GM21390 (cell line): Measurements from ENCODE around the gene PSMB11.
A peak's percentile ranks its signal among the peaks of the same experiment; 100 is the strongest.
"Not testable (repeated sequence)": the region's sequence is repeated elsewhere in the genome, so short reads cannot be mapped to it uniquely, and the experiment has no call there.

ENCODE experiments used
- ATAC-seq: cut with Tn5 transposase; IDR thresholded peaks from one replicate; pipeline ENCODE4 v1.9.1; 2021; ENCODE audit not compliant: unreplicated experiment

The PSMB11 gene

GRCh38 chr14:23013054-23013748 lies 28.8 kb upstream of the PSMB11 start:
- ATAC-seq = no peak

- ATAC-seq = not testable (repeated sequence)
These were observed 28.3 kb upstream of the PSMB11 start for GRCh38 chr14:23013749-23014054.

DNA sequence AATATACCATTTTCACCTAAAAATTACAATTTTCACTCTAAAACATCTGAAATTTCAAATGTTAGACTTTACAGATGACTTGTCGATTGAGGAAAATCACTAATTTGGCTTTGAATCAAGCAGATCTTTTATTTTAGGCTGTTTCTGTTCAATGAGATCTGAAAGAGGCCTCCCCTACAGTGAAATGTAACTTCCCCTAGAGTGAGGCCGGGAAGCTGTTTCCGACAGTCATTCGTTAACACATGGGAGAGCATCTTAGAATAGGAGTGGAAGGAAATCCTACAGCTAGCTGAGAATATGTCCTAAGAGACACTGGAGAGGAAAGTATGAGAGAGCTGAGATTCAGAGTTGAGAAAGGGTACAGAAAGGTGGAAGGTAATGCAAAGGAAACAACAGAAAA lies 26.4 kb upstream of the PSMB11 start:
- ATAC-seq = no peak

DNA sequence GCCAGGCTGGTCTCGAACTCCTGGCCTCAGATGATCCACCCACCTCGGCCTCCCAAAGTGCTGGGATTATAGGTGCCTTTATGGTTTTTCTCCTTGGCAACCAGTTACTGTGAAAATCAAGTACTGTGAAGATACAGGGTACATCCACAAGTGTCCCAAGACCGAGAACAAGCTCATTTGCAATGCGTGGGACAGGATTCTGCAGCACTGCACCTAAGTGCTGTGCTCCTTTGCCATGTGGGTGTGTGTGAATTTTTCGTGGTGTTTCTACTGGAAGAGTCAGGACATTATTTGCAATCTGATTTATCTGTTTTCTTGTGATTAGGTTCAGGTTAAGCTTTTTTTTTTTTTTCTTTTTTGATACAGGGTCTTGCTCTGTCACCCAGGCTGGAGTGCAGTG lies 24.9 kb upstream of the PSMB11 start:
- ATAC-seq = no peak

DNA sequence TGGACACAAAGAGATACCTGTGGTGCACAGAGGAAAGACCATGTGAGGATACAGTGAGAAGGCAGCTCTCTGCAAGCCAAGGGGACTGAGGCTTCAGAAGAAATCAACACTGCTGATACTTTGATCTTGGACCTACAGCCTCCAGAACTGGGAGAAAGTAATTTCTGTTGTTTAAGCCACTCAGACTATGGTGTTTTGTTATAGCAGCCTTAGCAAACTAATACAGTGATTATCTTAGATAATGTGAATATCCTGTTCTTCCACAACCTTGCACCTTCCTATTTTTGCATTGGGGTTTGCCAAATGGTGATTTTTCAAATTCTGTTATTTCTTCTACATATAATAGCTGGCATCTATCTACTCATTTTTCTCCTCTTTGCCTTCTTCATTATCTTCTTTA lies 23.9 kb upstream of the PSMB11 start:
- ATAC-seq = no peak

- ATAC-seq = no peak
These were observed 21.6 kb upstream of the PSMB11 start for GRCh38 chr14:23020143-23021128.

- no peak for ATAC-seq
These were observed 20.6 kb upstream of the PSMB11 start for GRCh38 chr14:23021434-23021833.

DNA sequence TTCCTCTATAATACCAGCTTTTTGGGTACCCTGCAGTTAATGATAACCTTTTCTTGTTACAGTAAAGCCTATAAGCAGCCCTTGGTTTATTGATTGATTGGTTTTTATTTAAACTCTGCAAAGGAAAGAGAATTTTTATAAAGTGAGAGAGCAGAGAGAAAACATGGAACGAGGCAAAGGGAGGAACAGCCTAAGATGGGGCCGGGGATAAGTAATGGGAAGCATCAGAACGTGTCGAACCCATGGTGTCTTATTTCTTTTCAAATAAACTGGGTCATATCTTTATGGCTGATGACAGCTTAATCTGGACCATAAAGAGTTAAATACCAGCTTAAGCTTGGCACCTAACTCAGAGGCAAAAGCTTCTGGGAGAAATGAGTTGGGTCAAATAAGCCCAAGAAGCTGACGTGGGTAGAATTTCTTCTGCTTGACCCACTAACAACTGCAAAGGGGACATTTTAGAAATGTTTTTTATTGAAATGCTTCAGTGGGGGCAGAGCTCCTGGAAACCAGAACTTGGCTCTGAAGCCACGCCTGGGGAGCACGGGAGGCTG lies 20.0 kb upstream of the PSMB11 start:
- no peak for ATAC-seq

- no peak for ATAC-seq
These were observed 18.8 kb upstream of the PSMB11 start for GRCh38 chr14:23023022-23023794.

- ATAC-seq = no peak
These were observed 18.2 kb upstream of the PSMB11 start for GRCh38 chr14:23023795-23024152.

GRCh38 chr14:23024612-23025075 lies 17.4 kb upstream of the PSMB11 start:
- ATAC-seq = no peak

- ATAC-seq = no peak
These were observed 16.7 kb upstream of the PSMB11 start for GRCh38 chr14:23025151-23025814.

DNA sequence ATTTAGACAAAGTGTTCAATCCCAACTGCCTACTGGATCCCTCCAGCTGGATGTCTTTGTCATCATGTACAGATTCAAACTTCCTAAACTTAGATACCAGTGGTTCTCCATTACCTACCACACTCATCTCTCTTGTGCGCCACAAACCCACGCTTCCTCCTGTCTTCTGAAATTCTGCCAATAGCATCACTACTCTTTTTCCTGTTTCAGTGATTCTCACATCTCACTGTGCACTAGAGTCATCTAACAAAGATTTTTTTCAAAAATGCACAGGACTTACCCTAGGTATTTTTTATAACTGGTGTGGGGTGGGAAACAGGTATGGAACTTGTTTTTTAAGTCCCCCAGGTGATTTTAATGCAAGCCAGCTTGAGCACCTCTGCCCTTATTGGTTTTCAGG lies 13.2 kb upstream of the PSMB11 start:
- ATAC-seq = no peak

GRCh38 chr14:23030936-23031335 lies 11.1 kb upstream of the PSMB11 start:
- no peak for ATAC-seq

- no peak for ATAC-seq
These were observed 8.7 kb upstream of the PSMB11 start for GRCh38 chr14:23033251-23033727.

DNA sequence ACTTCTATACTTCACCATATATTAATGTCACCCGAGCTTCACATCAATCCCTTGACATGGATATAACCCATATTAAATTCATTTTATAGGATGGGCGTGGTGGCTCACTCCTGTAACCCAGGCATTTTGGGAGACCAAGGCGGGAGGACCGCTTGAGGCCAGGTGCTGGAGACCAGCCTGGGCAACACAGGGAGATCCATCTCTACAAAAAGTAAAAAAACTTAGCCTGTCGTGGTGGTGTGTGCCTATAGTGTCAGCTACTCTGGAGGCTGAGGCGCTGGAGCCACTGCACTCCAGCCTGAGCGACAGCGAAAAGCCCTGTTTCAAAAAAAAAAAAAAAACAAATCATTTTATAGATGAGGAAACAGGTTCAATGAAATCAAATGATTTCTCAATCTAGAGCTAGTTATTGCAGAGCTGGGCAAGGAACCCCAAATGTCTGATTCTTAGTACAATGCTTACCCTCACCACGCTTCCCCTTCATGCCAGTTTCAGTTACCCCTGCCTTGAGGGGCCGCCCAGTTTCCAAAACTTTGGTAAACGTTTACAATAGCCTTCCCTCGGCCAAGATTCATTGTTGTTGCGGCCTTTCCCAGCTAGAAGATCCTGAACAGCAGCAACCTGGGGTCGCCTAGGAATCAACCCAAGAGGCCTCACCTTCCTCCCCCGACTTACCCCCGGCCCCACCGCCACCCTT lies 8.1 kb upstream of the PSMB11 start:
- ATAC-seq = no peak

GRCh38 chr14:23034498-23035302 lies 7.3 kb upstream of the PSMB11 start, which contains the start of gene PSMB5:
Gene PSMB5 (minus strand): TSS chr14:23034900. CDS start chr14:23034881, 19 bp downstream.
- peak; percentile 96 for ATAC-seq

DNA sequence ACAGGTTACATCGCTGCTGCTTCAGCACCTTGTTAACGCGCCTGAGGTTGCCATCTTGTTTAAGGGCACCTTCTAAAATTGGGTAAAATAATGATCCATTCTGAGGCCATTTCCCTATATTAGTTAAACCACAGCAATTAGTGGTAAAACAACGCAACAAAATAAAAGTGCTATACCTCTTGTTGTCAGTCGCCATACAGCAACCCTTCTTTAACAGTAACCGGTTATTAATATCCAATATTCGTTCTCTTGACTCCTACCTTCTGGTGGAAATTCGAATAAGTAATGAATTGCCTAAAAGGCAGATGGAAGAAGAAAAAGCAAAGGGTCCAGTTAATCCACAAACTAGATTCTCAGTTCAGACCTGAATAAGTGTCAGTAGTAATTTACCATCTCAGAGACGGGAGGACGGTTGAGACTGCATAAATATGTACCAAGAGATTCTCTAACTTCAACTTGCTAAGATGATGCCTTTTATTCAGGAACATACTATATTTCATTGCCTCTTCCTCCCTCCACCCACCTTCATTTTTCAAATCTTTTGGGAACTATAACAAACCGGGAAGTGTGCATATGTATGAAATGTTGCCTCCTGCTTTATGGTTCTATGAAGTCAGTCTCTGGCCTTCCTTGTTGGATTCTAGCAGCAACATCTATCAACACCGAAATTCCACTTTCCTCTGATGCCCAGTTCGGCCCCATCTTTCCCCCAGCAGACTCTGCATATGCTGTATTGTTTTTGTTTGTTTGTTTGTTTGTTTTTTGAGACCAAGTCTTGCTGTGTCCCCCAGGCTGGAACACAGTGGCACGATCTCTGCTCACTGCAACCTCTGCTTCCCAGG lies 6.5 kb upstream of the PSMB11 start:
- ATAC-seq = no peak
